GM18519 (cell line): ENCODE measurements around the gene ADGRG1.
A peak's percentile ranks its signal among the peaks of the same experiment; 100 is the strongest.

ENCODE experiments used
- ATAC-seq: cut with Tn5 transposase; IDR thresholded peaks from one replicate; pipeline ENCODE4 v1.9.1; 2021; ENCODE audit warnings: mild to moderate bottlenecking, moderate library complexity; ENCODE audit not compliant: unreplicated experiment, low FRiP score

Gene ADGRG1

GRCh38 chr16:57604177-57604576, 24.3 kb upstream of the ADGRG1 start:
- no peak for ATAC-seq

GRCh38 chr16:57606147-57606846, 22.1 kb upstream of the ADGRG1 start:
- ATAC-seq: no peak

GRCh38 chr16:57606847-57607501, 21.5 kb upstream of the ADGRG1 start:
- ATAC-seq: no peak

GRCh38 chr16:57607676-57608461, 20.6 kb upstream of the ADGRG1 start:
- no peak for ATAC-seq

GRCh38 chr16:57608462-57609113, 19.8 kb upstream of the ADGRG1 start:
- ATAC-seq: no peak

- ATAC-seq: peak; percentile 88
Measured at GRCh38 chr16:57609541-57610401, 18.7 kb upstream of the ADGRG1 start.

GRCh38 chr16:57610611-57611010, 17.8 kb upstream of the ADGRG1 start:
- ATAC-seq: no peak

- no peak for ATAC-seq
Measured at GRCh38 chr16:57611181-57611580, 17.2 kb upstream of the ADGRG1 start.

- ATAC-seq: no peak
Measured at GRCh38 chr16:57611706-57612105, 16.7 kb upstream of the ADGRG1 start.

- no peak for ATAC-seq
Measured at GRCh38 chr16:57612494-57612893, 15.9 kb upstream of the ADGRG1 start.

- no peak for ATAC-seq
Measured at GRCh38 chr16:57613514-57613913, 14.9 kb upstream of the ADGRG1 start.

- ATAC-seq: no peak
Measured at GRCh38 chr16:57614536-57614935, 13.9 kb upstream of the ADGRG1 start.

GRCh38 chr16:57614944-57615343, 13.5 kb upstream of the ADGRG1 start:
- no peak for ATAC-seq

- no peak for ATAC-seq
Measured at GRCh38 chr16:57615813-57616212, 12.6 kb upstream of the ADGRG1 start.

- no peak for ATAC-seq
Measured at GRCh38 chr16:57616241-57616640, 12.2 kb upstream of the ADGRG1 start.

GRCh38 chr16:57616876-57617275, 11.6 kb upstream of the ADGRG1 start:
- ATAC-seq: no peak

GRCh38 chr16:57617604-57618111, 10.8 kb upstream of the ADGRG1 start:
- ATAC-seq: no peak

- no peak for ATAC-seq
Measured at GRCh38 chr16:57618296-57619132, 9.9 kb upstream of the ADGRG1 start.

GRCh38 chr16:57619133-57619605, 9.3 kb upstream of the ADGRG1 start:
- no peak for ATAC-seq
